ENCODE results near the gene MAP3K9.

Gene MAP3K9

DNA sequence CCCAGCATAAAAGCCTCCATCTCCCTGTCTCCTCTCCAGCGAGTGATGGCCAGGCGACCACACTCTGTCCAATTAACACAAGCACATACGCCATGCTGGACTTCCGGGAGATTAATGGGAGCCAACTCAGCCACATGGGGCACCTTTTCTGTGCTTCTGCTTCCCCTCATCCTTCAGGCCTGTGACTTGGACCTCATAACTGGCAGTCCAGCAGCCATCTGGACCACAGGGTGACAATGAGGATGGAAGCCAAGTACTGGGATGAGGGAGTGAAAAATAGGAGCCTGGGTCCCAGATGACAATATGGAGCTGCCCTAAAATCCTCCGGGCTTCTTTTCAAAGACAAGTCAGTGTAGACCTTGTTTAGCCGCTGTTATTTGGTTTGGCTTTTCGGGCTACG lies 12.8 kb downstream of the MAP3K9 start:
- Histone ChIP-seq H3K4me3 (ENCODE audit: low read length) (no peak overlapping the region), H3K4me1 (ENCODE audit: control insufficient read depth, insufficient read depth, low read length) (no peaks in the 10 kb centered on the region), H3K27me3 (ENCODE audit: control insufficient read depth, insufficient read depth, low read length) (peaks cover 2% of the 10 kb centered on the region), H3K36me3 (ENCODE audit: insufficient read depth, low read length) (no peaks in the 10 kb centered on the region), H3K4me2 (ENCODE audit: low read length) (no peak overlapping the region), H3K9ac (ENCODE audit: low read depth, low read length) (no peak overlapping the region), H3K9me3 (replicated peaks; ENCODE audit: low read length) (no peaks in the 10 kb centered on the region)

DNA sequence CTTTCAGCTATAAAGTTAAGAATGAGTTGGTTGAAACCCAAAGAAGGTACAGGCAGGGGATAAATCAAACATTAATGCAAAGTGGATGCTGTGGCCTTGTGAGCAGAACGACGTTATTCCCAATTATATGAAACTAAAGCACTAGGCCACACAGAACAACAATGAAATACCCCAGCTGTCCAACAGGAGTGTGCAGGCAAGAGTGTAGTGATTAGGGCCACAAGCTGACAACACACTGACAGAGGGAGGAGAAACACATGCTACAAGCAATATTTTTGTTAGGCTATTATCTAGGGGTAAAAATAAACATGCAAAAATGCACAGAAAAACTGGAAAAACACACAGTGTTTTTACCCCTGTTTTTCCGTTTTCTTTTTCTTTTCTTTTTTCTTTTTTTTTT lies 15.0 kb downstream of the MAP3K9 start:
- Histone ChIP-seq H3K4me2 (ENCODE audit: low read length) (no peak overlapping the region), H3K9me3 (replicated peaks; ENCODE audit: low read length) (no peaks in the 10 kb centered on the region), H3K36me3 (ENCODE audit: insufficient read depth, low read length) (no peaks in the 10 kb centered on the region), H3K4me3 (ENCODE audit: low read length) (no peak overlapping the region), H3K4me1 (ENCODE audit: control insufficient read depth, insufficient read depth, low read length) (peaks cover 7% of the 10 kb centered on the region), H3K27me3 (ENCODE audit: control insufficient read depth, insufficient read depth, low read length) (no peaks in the 10 kb centered on the region), H3K9ac (ENCODE audit: low read depth, low read length) (no peak overlapping the region)

DNA sequence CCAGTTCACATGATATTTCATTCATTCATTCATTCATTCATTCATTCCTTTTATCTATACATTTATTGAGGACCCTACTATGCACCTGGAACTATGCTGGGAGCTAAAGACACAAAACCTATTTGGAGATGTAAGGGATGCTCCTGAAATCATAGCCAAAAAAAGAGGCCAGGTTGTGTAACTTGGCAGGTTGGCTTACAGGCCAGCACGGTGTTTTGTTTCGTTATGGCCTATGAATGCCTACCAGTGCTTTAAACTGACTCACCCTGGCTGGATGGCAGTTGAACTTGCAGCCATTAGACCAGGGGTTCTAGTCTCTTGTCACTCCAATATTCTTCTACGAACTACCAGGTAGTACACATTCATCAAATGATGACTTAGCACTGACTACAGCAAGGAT lies 15.7 kb downstream of the MAP3K9 start:
- H3K4me3 ChIP-seq (ENCODE audit: low read length): no peak overlapping the region
- H3K4me1 ChIP-seq (ENCODE audit: control insufficient read depth, insufficient read depth, low read length): peaks cover 13% of the 10 kb centered on the region
- H3K4me2 ChIP-seq (ENCODE audit: low read length): no peak overlapping the region
- H3K9ac ChIP-seq (ENCODE audit: low read depth, low read length): no peak overlapping the region
- H3K36me3 ChIP-seq (ENCODE audit: insufficient read depth, low read length): no peaks in the 10 kb centered on the region
- no peaks in the 10 kb centered on the region for H3K27me3 ChIP-seq (ENCODE audit: control insufficient read depth, insufficient read depth, low read length)
- H3K9me3 ChIP-seq (replicated peaks; ENCODE audit: low read length): no peaks in the 10 kb centered on the region

GRCh38 chr14:70792939-70793338 lies 16.4 kb downstream of the MAP3K9 start:
- H3K36me3 ChIP-seq (ENCODE audit: insufficient read depth, low read length): no peaks in the 10 kb centered on the region
- no peaks in the 10 kb centered on the region for H3K27me3 ChIP-seq (ENCODE audit: control insufficient read depth, insufficient read depth, low read length)
- no peaks in the 10 kb centered on the region for H3K9me3 ChIP-seq (replicated peaks; ENCODE audit: low read length)
- no peak overlapping the region for H3K9ac ChIP-seq (ENCODE audit: low read depth, low read length)
- H3K4me2 ChIP-seq (ENCODE audit: low read length): no peak overlapping the region
- peaks cover 18% of the 10 kb centered on the region for H3K4me1 ChIP-seq (ENCODE audit: control insufficient read depth, insufficient read depth, low read length)
- H3K4me3 ChIP-seq (ENCODE audit: low read length): no peak overlapping the region

- Histone ChIP-seq H3K4me3 (ENCODE audit: low read length) (no peak overlapping the region), H3K9me3 (replicated peaks; ENCODE audit: low read length) (no peaks in the 10 kb centered on the region), H3K4me2 (ENCODE audit: low read length) (no peak overlapping the region), H3K4me1 (ENCODE audit: control insufficient read depth, insufficient read depth, low read length) (peaks cover 18% of the 10 kb centered on the region), H3K9ac (ENCODE audit: low read depth, low read length) (no peak overlapping the region), H3K27me3 (ENCODE audit: control insufficient read depth, insufficient read depth, low read length) (no peaks in the 10 kb centered on the region), H3K36me3 (ENCODE audit: insufficient read depth, low read length) (no peaks in the 10 kb centered on the region)
These were observed 17.3 kb downstream of the MAP3K9 start for GRCh38 chr14:70791971-70792370.

DNA sequence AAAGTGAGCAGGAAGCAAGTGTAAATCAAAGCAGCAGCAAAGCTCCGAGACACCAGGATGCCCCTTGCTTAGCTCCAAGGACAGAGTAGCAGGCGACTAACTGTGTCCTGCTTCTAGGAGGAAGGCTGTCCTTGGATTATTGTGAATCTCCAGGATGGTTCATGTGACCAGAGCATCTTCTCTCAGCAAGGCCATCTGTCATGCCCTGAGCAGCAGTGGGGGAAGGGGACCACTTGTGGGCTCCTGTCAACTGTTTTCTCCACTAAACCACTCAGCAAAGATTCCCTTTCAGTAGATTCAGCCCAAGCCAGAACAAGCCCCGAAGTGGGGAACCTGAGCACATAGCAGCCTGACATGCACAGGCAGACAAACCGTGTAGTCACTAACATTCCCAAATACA lies 19.4 kb downstream of the MAP3K9 start:
- no peaks in the 10 kb centered on the region for H3K27me3 ChIP-seq (ENCODE audit: control insufficient read depth, insufficient read depth, low read length)
- no peak overlapping the region for H3K4me3 ChIP-seq (ENCODE audit: low read length)
- no peaks in the 10 kb centered on the region for H3K36me3 ChIP-seq (ENCODE audit: insufficient read depth, low read length)

DNA sequence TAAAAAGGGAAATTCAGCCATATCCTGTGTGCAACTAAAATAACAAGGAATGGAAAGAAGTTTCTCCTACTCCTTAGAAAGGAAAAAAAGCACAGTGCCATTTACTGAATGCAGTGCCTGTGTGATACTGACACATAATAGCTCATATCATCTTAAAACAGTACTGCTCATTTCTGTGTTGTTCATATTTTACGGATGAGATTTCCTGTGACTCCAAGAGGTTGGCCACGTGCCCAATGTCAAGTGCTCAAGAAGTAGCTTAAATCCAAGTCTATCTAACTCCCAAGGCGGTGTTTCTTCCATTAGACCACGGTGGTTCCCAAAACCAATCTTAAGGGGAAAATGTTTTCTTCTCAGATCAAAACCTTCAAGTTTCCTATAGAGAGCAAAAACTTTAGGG lies 20.0 kb downstream of the MAP3K9 start:
- Histone ChIP-seq H3K4me3 (ENCODE audit: low read length) (peak overlapping the region; percentile 58), H3K27me3 (ENCODE audit: control insufficient read depth, insufficient read depth, low read length) (no peaks in the 10 kb centered on the region), H3K9ac (ENCODE audit: low read depth, low read length) (peak overlapping the region; percentile 72), H3K4me1 (ENCODE audit: control insufficient read depth, insufficient read depth, low read length) (peaks cover 25% of the 10 kb centered on the region), H3K36me3 (ENCODE audit: insufficient read depth, low read length) (no peaks in the 10 kb centered on the region), H3K4me2 (ENCODE audit: low read length) (peak overlapping the region; percentile 84), H3K9me3 (replicated peaks; ENCODE audit: low read length) (no peaks in the 10 kb centered on the region)

More for the DNA sequence above, 19.4 kb downstream of the MAP3K9 start:
- H3K9me3 ChIP-seq (replicated peaks; ENCODE audit: low read length): no peaks in the 10 kb centered on the region
- no peak overlapping the region for H3K4me2 ChIP-seq (ENCODE audit: low read length)
- no peak overlapping the region for H3K9ac ChIP-seq (ENCODE audit: low read depth, low read length)
- H3K4me1 ChIP-seq (ENCODE audit: control insufficient read depth, insufficient read depth, low read length): peaks cover 25% of the 10 kb centered on the region

DNA sequence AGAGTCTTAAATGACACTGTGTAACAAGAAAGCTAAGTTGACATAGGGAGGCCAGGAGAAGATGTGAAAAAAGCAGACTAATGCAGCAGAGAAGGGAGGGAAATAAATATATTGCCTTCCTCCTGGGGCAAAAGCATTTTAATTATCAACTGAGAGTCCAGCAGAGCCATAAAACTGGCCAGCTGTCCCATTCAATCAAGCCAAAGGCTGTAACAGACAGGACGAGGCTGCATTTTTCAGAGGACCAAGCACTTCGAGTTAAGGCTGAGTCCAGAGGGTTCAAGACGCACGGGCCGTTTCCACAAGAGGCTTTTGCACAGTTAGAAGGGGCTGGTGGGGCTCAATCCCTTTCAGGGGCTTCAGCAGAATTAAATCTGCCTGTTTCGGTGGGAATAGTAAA lies 20.4 kb downstream of the MAP3K9 start:
- Histone ChIP-seq H3K4me1 (ENCODE audit: control insufficient read depth, insufficient read depth, low read length) (peaks cover 25% of the 10 kb centered on the region), H3K4me3 (ENCODE audit: low read length) (peak overlapping the region; percentile 58), H3K9ac (ENCODE audit: low read depth, low read length) (peak overlapping the region; percentile 72), H3K9me3 (replicated peaks; ENCODE audit: low read length) (no peaks in the 10 kb centered on the region), H3K36me3 (ENCODE audit: insufficient read depth, low read length) (no peaks in the 10 kb centered on the region), H3K27me3 (ENCODE audit: control insufficient read depth, insufficient read depth, low read length) (no peaks in the 10 kb centered on the region), H3K4me2 (ENCODE audit: low read length) (peak overlapping the region; percentile 84)

DNA sequence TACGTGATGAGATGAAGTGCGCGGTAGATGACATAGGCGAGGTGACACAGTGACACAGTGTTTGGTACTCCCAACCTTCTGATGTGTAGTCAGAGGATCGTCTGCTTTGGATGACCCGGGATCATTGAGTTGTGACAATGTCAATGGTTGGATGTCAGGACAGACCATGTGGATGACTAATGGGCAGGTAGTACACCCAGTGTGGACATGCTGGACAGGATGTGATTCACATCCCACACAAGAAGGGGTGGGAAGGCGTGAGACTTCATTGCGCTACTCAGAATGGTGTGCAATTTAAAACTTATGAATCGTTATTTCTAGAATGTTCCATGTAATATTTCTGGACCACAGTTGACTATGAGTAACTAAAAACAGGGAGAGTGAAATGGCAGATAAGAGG lies 23.8 kb downstream of the MAP3K9 start:
- H3K9me3 ChIP-seq (replicated peaks; ENCODE audit: low read length): no peaks in the 10 kb centered on the region
- H3K27me3 ChIP-seq (ENCODE audit: control insufficient read depth, insufficient read depth, low read length): no peaks in the 10 kb centered on the region
- H3K36me3 ChIP-seq (ENCODE audit: insufficient read depth, low read length): no peaks in the 10 kb centered on the region
- no peak overlapping the region for H3K4me2 ChIP-seq (ENCODE audit: low read length)
- H3K4me1 ChIP-seq (ENCODE audit: control insufficient read depth, insufficient read depth, low read length): peaks cover 42% of the 10 kb centered on the region
- H3K4me3 ChIP-seq (ENCODE audit: low read length): no peak overlapping the region
- no peak overlapping the region for H3K9ac ChIP-seq (ENCODE audit: low read depth, low read length)

- no peak overlapping the region for H3K9ac ChIP-seq (ENCODE audit: low read depth, low read length)
- H3K4me2 ChIP-seq (ENCODE audit: low read length): no peak overlapping the region
- H3K4me1 ChIP-seq (ENCODE audit: control insufficient read depth, insufficient read depth, low read length): peaks cover 42% of the 10 kb centered on the region
- no peaks in the 10 kb centered on the region for H3K9me3 ChIP-seq (replicated peaks; ENCODE audit: low read length)
- H3K27me3 ChIP-seq (ENCODE audit: control insufficient read depth, insufficient read depth, low read length): no peaks in the 10 kb centered on the region
- no peak overlapping the region for H3K4me3 ChIP-seq (ENCODE audit: low read length)
- H3K36me3 ChIP-seq (ENCODE audit: insufficient read depth, low read length): no peaks in the 10 kb centered on the region
These were observed 24.4 kb downstream of the MAP3K9 start for GRCh38 chr14:70784886-70785285.

DNA sequence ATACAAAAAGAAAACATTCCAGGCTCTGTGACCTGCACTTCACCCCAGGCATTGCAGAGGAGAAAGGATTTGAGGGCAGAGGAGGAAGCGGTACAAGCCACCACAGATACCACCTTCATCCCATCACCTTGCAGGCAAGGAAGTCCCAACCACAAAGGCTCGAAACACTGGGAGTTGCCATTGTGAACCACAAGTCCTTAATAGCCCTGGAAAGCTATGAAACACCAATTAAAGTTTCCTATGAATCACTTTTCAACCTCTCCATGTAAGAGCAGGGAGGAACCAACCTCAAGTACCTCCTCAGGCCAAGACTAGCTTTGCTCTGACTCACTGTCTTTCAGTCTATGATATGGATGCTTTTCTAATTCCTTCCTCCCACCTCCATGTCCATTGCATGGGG lies 27.0 kb downstream of the MAP3K9 start:
- Histone ChIP-seq H3K9ac (ENCODE audit: low read depth, low read length) (no peak overlapping the region), H3K4me1 (ENCODE audit: control insufficient read depth, insufficient read depth, low read length) (peaks cover 24% of the 10 kb centered on the region), H3K9me3 (replicated peaks; ENCODE audit: low read length) (no peaks in the 10 kb centered on the region)

GRCh38 chr14:70780396-70781075 lies 28.8 kb downstream of the MAP3K9 start:
- no peaks in the 10 kb centered on the region for H3K9me3 ChIP-seq (replicated peaks; ENCODE audit: low read length)
- H3K27me3 ChIP-seq (ENCODE audit: control insufficient read depth, insufficient read depth, low read length): no peaks in the 10 kb centered on the region
- H3K9ac ChIP-seq (ENCODE audit: low read depth, low read length): no peak overlapping the region
- no peaks in the 10 kb centered on the region for H3K36me3 ChIP-seq (ENCODE audit: insufficient read depth, low read length)
- peaks cover 19% of the 10 kb centered on the region for H3K4me1 ChIP-seq (ENCODE audit: control insufficient read depth, insufficient read depth, low read length)
- no peak overlapping the region for H3K4me2 ChIP-seq (ENCODE audit: low read length)
- H3K4me3 ChIP-seq (ENCODE audit: low read length): no peak overlapping the region

More for the DNA sequence above, 27.0 kb downstream of the MAP3K9 start:
- H3K4me3 ChIP-seq (ENCODE audit: low read length): no peak overlapping the region
- no peaks in the 10 kb centered on the region for H3K27me3 ChIP-seq (ENCODE audit: control insufficient read depth, insufficient read depth, low read length)
- H3K4me2 ChIP-seq (ENCODE audit: low read length): no peak overlapping the region
- no peaks in the 10 kb centered on the region for H3K36me3 ChIP-seq (ENCODE audit: insufficient read depth, low read length)

Measured in skeletal muscle satellite cell (primary cell).